T-helper 1 cell treated with Interleukin-12 subunit alpha and Interleukin-12 subunit beta and Interleukin-4 antibody, amounts not matched to agents 30 ng/mL and 1 ng/mL, for 36 hours (primary cell): Measurements from ENCODE around the gene ABHD14A. TPM values are rescaled to one million over a fixed set of nuclear protein-coding genes. Genes with fewer than 3 reads are reported as not detected.

Experiments
- intact Hi-C: fragments of 100-400 bp; cut with micrococcal nuclease; formaldehyde crosslinking; loops from one replicate; pipeline ENCODE4 v1.15.1; 2024
- total RNA-seq: library from RNA; stranded (reverse); gene quantifications from 2 replicates; pipeline ENCODE4 v1.2.3, GENCODE V29; 2022

Gene ABHD14A
- total RNA-seq, 1 donor from 2014 or later: 11.5 TPM

DNA sequence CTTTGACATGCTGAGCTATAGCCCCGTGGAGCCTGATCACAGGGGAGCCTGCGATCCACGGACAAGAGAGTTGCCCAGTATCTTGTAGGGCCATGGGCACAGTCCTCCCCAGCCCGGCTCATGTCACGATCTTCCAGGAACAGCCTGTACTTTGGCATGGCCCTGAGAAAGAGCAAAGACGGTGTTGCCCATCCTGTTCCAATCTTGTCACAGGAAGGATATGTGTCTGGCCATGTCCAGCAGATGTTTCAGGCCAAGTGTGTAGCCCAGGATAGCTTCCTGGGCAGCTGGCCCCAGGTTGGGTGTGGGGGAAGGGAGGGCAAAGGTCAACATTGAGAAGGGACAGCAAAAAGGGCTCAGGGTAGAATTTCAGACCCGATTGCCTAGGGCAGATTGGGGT, 37.8 kb downstream of the ABHD14A start:
- intact Hi-C loops: no loop called here

DNA sequence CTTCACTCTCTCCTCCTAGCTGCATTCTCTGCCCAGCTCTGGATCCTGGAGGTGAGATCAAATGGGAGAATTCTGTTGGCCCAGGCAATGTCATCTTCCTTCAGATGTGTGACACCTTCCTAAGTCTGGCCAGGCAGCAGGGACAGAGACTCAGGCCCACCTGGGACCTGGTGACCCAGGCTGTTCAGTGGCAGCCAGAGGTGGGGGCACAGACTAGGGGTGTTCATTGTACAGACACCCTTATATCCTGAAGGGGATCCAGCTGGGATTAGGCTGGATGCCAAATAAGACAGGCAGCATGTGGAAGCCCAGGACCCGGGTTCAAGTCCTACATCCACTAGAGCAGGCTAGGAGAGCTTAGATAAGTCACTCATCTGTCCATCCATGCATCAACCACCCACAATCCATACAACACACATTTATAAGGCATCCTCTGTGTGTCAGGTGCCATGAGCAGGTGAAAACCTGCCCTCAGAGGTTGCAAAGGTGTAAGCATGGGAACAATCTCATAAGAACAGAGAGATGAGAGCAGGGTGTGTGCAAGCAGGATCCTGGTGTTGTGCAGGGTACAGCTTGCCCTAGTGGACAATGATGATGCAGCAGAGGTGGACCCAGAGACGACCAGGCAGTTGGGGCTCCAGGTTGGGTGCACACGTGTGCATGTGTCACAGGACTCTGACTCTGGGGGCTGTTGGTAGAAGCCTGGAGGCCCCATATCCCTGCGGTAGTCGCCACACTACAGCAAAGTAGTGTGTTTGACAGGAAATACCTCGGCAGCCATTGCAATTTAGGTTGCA, 39.1 kb downstream of the ABHD14A start:
- intact Hi-C loops: no loop called here

DNA sequence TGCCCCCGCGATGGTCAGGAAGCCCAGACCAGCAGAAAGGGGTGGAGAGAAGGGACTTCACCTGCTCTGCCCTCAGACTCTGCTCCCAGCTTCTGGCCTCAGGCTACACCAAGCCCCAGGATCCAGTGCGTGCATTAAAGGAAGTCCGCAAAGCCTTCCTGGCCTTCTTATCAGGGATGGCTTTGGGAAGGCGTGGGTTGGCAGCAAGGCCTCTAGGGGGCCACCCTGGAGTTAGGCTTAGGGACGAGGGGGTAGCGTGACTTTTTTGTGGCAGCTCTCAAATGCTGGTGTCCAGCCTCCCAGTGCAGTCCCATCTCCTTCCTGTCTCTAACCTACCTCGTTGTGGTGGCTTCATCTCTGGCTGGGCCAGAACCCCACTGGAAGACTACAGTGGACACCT, 39.7 kb downstream of the ABHD14A start:
- intact Hi-C loops: no loop called here

DNA sequence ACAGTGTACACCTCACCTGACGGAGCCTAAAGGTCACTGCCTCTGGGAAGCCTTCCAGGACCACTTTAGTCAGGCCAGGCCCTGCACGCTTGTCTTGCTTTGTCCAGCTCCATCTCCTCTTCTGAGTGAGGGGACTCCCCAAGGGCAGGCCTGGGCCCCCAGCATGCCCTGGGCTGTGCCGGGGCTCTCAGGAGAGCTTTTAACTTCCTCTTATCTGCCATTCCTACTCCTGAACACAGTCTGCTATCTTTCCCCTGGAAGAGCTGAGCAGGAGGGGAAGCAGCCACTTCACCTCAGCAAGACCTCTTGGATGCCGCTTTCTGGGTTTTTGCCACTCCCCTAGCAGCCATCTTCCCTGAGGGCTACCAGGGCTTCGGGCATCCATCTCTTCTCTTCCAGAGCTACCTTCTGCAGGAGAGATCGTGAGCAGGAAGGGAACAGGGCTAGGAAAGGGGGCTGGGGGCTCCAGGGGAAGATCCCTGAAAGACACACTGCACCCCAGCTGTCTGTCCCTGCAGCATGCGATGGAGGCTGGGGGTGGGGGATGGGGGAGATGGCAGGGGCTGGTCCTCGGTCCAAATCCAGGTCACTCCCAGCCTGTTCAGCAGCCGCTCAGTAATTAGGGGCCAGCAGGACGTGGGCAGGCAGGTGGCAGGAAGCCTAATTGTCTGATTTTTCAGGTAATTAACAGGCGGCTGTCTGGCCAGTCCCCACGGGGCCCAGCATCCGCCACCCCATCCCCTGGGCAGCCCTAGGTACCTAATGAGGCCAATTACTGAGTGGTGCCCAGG, 40.8 kb downstream of the ABHD14A start:
- intact Hi-C loops: no loop called here

DNA sequence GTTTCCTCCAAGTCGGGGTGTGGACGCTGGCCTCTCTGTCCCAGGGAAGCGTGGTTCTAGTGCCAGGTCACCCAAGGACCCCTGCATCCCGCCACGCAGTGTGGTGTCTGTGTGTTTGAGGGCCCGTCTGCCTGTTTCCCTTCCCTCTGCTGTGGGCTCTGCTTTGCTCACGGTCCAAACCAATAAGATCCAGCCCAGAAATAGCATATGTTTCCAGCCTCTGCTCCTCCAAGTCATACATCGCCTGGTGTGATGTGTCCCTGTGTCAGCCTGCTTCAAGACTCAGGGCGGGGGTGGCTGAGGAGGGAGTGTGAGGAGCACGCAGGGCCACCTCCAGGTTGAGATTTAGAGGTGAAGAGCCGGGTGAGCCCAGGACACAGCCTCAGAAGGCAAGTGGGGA, 42.7 kb downstream of the ABHD14A start:
- intact Hi-C loops: no loop called here

DNA sequence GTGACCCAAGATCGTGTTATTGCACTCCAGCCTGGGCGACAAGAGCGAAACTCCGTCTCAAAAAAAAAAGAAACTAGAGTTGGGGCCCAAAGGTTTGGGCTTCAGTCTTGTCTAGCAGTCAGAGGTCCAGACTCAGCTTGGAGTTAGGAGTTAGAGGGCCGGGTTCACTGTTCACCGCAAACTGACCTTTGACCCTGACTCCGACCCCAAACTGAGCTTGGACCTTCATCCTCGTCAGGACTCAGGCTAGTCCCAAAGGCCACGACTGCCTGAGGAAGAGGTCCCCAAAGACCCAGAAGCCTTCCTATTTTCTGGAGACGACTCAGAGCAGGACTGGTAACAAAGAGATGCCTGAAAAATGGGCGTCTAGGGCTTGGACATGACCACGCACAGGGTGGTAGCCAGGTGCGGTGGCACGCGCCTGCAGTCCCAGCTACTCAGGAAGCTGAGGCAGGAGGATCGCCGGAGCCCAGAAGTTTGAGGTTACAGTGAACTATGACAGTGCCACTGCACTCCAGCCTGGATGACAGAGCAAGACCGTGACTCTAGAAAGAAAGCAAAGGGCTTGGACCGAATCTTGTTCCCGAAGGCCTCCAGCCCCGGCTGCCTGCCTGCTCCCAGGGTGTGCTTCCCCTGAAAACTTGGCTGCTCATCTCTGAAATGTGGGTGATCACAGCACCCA, 43.6 kb downstream of the ABHD14A start:
- intact Hi-C loops: no loop called here

DNA sequence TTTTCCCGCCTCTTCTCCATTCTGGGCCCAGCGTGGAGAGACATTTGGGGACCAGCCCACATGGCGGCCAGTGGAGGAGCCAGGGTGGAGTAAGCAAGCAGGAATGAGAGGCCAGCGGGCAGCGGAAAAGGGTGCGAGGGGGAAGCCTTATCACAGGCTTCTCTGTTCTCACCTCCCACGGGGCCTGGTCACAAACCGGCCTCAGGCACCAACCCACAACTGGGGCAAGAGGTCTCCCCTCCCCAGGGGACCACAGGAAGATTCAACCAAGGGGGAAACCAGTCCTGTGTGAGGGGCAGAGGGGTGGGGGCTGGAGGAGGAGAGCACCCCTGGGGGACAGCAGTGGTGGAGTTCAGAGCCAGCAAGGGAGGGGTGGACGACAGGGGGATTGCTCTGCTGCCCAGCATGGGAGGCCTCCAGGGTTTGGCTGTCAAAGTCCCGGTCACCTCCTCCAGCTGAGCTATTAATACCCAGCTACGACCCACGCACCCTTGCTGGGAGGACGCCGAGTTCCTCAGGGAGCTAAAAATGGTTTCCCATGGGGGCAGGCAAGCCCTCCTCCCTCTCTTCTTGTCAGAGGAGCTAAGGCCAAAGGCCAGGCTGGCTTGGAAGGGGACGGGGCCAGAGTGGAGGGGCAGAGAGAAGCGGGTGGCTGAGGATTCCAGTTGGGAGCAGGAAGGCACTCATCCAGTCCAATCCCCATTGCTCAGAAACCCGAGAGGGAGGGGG, 44.7 kb downstream of the ABHD14A start:
- intact Hi-C loops: no loop called here

DNA sequence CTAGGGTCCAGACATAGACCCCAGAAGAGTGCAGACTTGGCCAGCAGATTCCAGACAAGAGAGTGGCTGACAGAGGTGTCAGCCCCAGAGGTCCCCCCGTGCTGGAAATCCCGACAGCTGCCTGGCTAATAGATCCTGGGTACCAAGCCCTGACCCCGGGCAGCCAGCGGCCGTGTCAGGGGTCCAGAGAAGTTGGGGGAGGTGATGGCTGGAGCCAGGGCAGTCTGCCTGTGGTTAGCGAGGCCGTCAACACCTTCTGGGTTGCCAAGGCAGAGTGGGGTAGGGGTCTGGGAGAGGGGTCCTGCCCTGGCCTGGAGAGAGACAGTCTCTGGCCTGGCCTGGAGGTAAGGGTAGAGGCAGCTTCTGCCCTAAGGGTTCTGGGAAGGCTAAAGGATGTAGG, 45.9 kb downstream of the ABHD14A start:
- intact Hi-C loops: no loop called here

DNA sequence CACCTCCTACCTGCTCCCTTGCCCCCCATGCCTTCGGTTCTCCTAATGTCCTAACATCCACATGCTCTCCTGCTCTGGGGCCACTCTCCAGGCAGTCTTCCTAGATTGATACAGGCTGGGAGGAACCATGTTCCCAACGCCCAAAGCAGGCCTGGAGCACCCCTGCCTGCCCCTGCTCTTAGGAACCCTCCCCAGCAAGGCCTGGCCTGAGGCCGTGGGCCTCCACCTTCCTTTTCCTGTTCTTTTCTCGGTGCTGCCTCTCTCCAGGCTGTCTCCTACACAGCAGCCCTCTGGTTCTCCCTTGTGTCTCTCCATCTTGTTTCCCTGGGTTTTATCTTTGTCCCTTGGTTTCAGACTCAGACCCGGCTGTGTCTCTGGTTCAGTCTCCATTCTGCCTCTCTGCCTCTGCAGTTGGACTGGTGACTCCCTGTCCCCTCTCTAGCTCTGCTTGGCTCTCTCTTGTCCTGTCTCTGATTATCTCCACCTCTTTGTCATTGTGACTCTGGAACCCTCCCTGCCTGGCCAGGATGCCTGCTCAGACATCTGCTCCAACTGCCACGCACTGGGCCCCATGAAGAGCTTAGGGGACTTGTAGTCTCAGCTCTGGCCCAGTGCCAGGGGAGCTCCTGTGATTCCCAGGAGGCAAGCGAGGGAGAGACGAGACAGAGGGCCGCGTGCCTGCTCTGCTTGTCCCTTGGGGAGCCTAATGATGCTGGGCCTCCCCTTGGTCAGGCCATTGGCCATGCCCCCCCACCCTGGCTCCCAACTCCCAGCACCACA, 46.8 kb downstream of the ABHD14A start:
- intact Hi-C loops: no loop called here

DNA sequence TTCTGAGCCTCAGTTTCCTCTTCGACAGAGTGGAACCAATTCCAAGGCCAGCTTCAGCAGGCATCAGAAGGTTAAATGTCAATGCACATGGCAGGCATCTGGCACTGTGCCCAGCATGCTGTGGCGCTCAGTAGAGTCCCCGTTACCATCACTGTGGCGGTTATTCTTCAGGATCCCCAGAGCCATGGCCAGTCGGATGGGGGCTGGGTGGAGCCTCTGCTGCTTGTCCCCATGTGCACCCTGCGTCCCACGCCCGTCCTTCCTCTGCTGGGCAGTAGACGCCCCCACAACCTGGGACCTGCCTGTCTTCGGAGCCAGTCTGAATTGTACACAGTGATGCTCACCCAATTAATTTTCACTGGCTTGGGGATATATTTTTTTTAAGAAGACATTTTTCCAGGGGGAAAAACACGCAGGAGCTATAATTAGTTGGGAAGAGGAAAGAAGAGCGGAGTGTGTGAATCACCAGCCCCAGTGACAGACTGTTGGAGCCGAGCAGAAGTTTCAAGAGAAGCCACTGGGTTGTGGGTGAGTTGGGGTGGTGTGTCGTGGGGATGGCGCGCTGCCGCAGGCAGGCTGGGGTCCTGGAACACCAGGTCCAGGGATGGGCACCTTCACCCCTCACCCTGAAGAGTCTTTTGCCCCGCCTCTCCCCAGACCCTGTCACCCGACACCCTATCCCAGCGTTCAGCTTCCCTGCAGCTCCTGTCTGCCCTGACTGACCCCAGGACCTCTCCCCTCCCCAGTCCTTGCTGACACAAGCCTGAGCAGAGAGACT, 47.6 kb downstream of the ABHD14A start:
- intact Hi-C loops: no loop called here

DNA sequence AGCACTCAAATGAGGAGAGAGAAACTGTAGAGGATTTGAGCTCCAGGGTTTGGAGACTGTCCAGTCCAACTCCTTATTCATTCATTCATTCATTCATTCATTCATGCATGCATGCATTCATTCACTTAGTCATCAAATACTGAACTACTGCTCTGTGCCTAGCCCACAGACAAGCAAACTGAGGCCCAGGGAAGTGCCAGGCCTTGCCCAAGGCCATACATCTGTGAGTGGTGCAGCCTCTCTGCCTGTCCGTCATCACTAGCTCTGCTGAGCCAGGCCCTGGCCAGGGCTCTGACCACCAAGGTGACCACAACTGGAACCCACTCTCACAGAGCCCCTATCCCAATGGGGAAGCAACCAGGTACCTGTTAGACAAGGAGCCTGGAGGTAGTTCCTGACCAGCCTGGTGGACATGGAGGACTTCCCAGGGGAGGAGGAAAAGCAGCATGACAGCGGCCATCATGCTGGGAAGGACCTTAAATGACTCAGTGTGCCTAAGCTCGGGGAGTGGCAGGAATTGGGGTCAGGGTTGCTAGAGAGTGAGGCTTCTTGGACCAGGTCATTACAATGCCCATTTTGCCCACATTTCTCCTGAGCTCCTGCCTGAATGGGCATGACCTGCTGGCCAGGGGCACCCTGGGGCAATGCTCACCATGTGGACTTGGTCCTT, 48.4 kb downstream of the ABHD14A start:
- intact Hi-C loops: no loop called here

DNA sequence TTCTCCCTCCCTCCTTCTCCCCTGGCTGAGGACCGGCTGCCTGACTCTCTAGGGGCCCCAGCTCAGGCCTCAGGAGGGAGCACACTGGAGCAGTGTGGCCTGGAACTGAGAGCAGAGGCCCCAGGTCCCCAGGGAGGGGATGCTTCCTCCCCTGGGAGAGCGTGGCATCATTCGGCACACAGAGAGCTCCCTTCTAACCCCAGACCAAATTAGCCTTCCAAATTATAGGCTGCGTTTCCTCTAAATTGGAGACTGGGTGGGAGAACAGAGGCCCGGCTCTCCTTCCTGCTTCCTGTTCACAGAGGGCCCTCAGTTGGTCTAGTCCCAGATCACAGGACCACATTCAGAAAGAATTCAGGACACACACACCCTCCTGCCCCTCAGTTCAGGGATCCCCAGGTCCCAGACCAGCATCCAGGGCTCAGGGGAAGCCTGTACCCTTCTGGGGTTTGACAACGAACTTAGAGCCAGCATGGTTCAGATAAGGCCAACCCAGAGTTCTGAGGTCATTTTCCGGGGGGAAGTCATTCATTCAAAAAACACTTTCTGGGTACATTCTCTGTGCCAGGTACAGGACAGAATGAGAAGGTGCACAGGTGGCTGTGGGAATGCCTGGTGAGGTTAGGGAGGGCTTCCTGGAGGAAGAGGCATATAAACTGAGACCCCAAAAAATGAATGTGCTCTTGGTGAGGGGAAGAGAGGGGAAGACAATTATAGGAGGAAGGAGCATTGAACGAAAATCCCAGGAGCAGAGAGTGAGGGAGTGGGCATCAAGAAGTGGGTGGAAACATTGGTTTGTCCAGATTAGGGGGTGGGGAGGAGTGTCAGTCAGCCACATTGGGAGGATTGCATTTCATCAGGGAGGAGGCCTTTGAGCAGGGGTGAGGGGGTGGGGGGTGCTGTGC, 49.2 kb downstream of the ABHD14A start:
- intact Hi-C loops: no loop called here

DNA sequence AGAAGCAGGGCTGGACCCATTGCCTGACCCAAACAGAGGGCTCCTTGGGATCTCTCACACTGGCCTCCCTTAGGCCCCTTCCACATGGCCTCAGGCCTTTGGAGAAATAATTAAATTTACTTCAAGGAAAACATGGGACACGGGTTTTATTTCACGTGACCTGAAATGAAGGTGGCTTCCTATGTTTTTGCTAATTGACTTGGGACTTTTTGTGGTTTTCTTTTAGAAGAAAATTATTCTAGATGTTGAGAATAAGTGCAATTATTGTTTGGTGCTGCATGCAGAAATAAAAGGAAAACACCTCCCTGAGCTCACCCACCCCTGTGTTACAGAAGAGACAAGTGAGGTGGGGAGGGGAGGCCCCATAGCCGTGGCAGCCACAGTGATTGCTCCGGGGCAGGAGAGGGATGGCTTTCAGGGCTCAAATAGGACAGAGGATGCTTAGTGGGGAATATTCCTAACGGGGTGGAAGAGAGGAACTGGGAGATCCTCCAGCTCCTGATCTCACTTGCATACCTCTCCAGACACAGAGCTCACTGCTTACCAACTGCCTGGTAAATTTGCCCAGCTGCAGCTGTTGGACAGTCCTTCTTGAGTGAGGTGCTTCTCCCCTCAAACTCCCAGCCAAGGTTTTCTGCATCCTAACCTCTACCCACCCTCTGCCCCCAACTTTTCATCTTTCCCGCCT, 50.0 kb downstream of the ABHD14A start:
- intact Hi-C loops: no loop called here

DNA sequence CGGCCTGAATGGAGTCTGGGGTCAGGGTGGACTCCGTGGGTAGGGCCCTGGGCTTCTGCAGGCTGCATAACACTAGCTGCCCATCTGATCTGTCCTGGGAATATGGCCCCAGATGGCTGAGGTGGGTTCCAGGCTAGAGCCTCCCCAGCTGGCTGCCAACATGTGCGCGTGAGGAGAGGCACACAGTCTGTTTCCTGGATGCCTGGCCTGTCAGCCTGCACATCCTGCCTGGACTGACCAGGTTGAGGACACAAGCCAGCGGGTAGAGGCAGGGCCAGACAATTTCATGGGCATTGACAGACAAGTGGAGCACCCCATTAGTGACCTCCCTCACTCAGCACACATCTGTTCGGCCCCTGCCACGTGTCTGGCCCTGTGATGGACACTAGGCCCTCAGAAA, 50.6 kb downstream of the ABHD14A start:
- intact Hi-C loops: no loop called here

DNA sequence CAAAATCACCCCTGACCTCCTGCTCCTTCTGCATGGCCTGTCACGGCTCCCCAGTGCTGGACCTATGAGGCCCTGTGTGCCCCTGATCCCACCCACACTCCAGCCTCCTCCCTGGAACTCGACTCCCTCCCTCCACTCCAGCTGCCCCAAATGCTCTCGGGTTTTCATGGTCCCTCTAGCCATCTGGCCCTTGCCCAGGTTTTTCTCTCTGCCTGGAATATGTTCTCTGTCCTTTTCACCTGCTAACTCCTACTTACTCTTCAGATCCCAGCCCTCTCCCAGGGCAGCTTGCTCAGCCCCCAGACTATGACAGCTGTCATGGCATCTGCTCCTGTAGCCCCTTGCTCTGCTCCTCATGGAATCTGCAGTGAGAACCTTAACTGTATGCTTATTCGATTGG, 51.2 kb downstream of the ABHD14A start:
- intact Hi-C loops: no loop called here

DNA sequence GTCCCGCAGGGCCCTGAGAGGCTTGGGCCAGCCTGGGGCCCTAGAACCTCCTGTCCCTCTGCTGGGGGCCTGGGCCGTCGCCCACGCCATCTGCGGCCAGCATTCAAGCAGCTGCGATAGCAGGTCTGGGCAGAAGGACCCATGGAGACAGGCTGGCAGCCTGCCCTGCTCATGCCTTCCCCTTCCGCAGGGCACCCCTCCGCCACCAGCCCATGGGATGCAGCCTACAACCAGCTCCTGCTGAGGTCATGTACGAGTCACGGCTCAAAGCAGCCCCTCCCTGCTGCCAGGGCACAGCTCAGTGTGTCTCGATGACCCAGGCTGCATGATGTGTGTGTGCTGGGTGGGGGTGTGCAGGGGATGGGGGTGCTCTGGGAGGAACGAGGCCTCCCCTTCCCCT, 53.7 kb downstream of the ABHD14A start:
- intact Hi-C loops: no loop called here

DNA sequence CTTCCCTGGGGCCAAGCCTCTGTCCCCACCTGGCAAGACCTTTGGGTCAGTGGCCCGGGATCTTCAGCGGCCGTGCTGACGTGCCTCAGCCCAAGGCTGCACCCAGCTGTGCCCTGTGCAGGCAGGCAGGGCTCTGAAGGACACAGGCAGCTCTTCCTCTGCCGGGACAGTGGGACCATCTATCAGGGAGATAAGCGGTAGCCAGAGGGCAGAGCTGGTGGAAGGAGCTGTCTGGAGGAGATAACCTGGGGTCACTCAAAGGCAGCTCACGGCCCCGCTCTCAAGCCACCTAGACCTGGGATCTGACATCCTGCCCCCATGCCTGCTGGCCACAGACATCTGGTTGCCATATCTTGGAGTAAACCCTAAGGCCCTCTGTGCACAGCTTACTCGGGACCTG, 54.2 kb downstream of the ABHD14A start:
- intact Hi-C loops: no loop called here

DNA sequence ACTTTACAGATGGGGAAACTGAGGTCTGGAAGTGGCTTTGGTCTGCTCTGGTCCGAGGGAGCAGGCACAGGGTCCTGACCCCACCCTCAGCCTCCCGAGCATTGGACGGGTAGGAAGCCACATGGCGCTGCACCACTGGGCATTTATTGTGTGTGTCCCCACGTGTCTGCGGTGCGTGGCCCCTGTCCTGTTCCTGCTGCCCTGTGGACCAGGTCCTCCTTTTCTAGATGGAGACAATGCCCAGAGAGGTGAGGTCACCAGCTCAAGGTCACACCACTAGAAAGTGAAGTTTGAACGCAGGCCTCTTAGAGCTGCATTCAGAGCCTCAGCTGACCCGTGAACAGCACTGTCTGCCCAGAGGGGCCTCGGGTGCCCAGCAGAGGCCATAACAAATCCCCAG, 54.7 kb downstream of the ABHD14A start:
- intact Hi-C loops: no loop called here
